Thyroid gland (tissue), 4 donors: ENCODE measurements around the gene FBXO24.

Experiments
- CTCF ChIP-seq, 6 experiments: fragments of 200-600 bp in 3 of 6; fragments of 450-650 bp in 3 of 6; sonication (generic) in 3 of 6; IDR thresholded peaks; one replicate each; pipeline ENCODE4 v1.5.1; 2016 to 2019; ENCODE audit warnings: antibody characterized with exemption in 6 of 6, mild to moderate bottlenecking in 2 of 6, inconsistent platforms in 1 of 6, moderate library complexity in 1 of 6
- POLR2A ChIP-seq, 2 donors: fragments of 450-650 bp; IDR thresholded peaks; one replicate each; pipeline ENCODE4 v1.6.1; 2017; ENCODE audit warnings: antibody characterized with exemption in 2 of 2, mild to moderate bottlenecking in 2 of 2, moderate library complexity in 1 of 2

GRCh38 chr7:100586266-100587025, at the start of gene FBXO24:
- TF ChIP-seq CTCF (IDR thresholded peaks at IDR 0.05) (no peak), POLR2A (IDR thresholded peaks at IDR 0.05) (peak in 1 of 2 donors; percentile 56)
